ENCODE measurements around the gene ARID5B. TPM values are rescaled to one million over a fixed set of nuclear protein-coding genes. Genes with fewer than 3 reads are reported as not detected.
A peak's percentile ranks its signal among the peaks of the same experiment; 100 is the strongest.

Gene ARID5B
- total and polyA plus RNA-seq, 5 donors from 2014 or later, result 58.1 to 169 (median 64.0) TPM

GRCh38 chr10:62080905-62081304, 179.4 kb downstream of the ARID5B start:
- Mint-ChIP-seq H3K4me1 (peaks cover 44 to 99% (median 87%) of the 10 kb centered on the region in 4 donors), H3K4me3 (peak overlapping the region in 3 of 4 donors; percentile 13 to 81 (median 60)), H3K9me3 (peaks cover 0 to 6% (median 0%) of the 10 kb centered on the region in 7 donors), H3K36me3 (peaks cover 57% of the 10 kb centered on the region), H3K27me3 (no peaks in the 10 kb centered on the region), H3K27ac (peak overlapping the region; percentile 91 to 96 (median 93))
- DNase-seq (no peak), ATAC-seq (ENCODE audit: low read depth in 2 of 2) (no peak)
- peaks cover 46% of the 10 kb centered on the region for H3K36me3 ChIP-seq (ENCODE audit: control insufficient read depth, insufficient read depth, low read length)
- H3K27me3 ChIP-seq (ENCODE audit: control insufficient read depth, insufficient read depth, low read length), result no peaks in the 10 kb centered on the region
- no peaks in the 10 kb centered on the region for H3K9me3 ChIP-seq (ENCODE audit: control insufficient read depth in 2 of 2, low read length in 2 of 2)
- peaks cover 86% of the 10 kb centered on the region for H3K4me1 ChIP-seq (ENCODE audit: control insufficient read depth, insufficient read depth, low read length, poor library complexity, severe bottlenecking)
- peak overlapping the region; percentile 71 for H3K4me3 ChIP-seq (ENCODE audit: low read depth, low read length)
- H3K27ac ChIP-seq (ENCODE audit: insufficient read depth, low read length, poor library complexity, severe bottlenecking), result peak overlapping the region; percentile 89

DNA sequence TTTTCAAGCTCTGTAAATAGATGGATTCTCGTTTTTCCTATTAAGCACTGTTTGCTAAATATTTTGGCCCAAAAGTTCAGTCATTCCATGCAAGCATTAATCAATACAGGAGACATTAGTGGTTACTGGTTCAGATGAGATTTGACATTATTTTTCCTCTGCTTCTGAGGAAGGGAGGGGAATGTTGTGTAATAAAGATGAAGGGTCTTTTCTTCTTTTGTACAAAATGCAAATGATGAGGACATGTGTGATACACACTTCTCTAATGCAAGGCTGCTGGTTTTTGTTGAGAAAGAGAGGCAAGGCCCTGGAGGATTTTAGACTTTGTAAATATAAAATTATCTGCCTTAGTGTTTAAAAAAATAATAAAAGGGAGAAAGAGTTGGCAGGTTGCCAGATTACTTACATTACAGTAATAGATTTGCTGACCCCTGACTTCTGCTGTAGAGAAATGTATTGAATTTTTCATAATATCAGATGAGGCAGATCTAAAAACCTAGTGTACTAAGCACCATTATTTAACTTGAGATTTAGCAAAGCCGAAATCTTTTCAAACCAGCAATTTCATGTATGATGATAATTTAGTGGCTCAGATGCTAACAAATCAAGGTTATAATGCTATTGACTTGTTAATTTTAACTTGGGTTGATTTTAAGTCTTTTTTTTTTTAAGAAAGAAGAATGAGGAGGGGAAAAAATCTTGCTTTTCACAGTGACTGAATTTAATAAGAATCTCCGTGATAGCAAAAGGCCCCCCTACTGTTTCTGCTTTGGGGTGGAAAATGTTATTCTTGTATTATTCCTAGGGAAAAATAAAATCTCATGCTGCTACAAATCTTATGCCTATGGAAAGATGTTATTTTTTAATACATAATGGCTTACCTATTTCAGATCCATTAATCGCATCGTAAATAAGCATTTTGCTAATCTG, 180.1 kb downstream of the ARID5B start:
- peaks cover 56% of the 10 kb centered on the region for H3K36me3 Mint-ChIP-seq
- Histone ChIP-seq H3K27ac (ENCODE audit: insufficient read depth, low read length, poor library complexity, severe bottlenecking) (peak overlapping the region; percentile 89), H3K9me3 (ENCODE audit: control insufficient read depth in 2 of 2, low read length in 2 of 2) (no peaks in the 10 kb centered on the region), H3K27me3 (ENCODE audit: control insufficient read depth, insufficient read depth, low read length) (no peaks in the 10 kb centered on the region), H3K36me3 (ENCODE audit: control insufficient read depth, insufficient read depth, low read length) (peaks cover 44% of the 10 kb centered on the region), H3K4me1 (ENCODE audit: control insufficient read depth, insufficient read depth, low read length, poor library complexity, severe bottlenecking) (peaks cover 80% of the 10 kb centered on the region), H3K4me3 (ENCODE audit: low read depth, low read length) (peak overlapping the region; percentile 71)
- DNase-seq (no peak), ATAC-seq (ENCODE audit: low read depth in 2 of 2) (no peak)
- H3K27ac Mint-ChIP-seq, result peak overlapping the region; percentile 91 to 96 (median 93)
- H3K9me3 Mint-ChIP-seq, result peaks cover 0 to 6% (median 0%) of the 10 kb centered on the region in 7 donors
- H3K27me3 Mint-ChIP-seq, result no peaks in the 10 kb centered on the region
- H3K4me3 Mint-ChIP-seq, result peak overlapping the region; percentile 60 to 80 (median 74)
- peaks cover 42 to 96% (median 85%) of the 10 kb centered on the region in 4 donors for H3K4me1 Mint-ChIP-seq

DNA sequence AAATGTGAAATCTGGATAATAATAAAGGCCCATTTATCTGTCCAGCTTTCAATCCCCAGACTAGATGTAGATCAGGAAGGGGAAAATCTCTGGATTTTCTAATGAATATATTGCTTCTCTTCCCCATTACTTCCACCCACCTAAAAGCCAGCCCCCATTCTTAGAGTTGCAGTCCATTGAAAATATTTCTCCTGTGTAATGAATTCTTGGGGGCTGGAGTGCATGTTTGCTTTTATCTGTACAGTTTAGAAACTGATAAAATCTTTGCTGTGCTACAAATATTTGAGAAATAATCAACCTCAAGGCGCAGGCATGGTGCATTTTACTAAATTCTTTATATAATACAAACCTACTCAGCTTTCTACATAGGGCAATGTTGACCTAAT, 180.8 kb downstream of the ARID5B start:
- ATAC-seq (ENCODE audit: low read depth in 2 of 2) (no peak), DNase-seq (no peak)
- peak overlapping the region; percentile 71 for H3K4me3 ChIP-seq (ENCODE audit: low read depth, low read length)
- peak overlapping the region; percentile 60 to 80 (median 74) for H3K4me3 Mint-ChIP-seq
- no peaks in the 10 kb centered on the region for H3K27me3 Mint-ChIP-seq
- peaks cover 48% of the 10 kb centered on the region for H3K36me3 ChIP-seq (ENCODE audit: control insufficient read depth, insufficient read depth, low read length)
- peaks cover 35 to 93% (median 79%) of the 10 kb centered on the region in 4 donors for H3K4me1 Mint-ChIP-seq
- H3K36me3 Mint-ChIP-seq, result peaks cover 51% of the 10 kb centered on the region
- no peaks in the 10 kb centered on the region for H3K9me3 ChIP-seq (ENCODE audit: control insufficient read depth in 2 of 2, low read length in 2 of 2)
- peak overlapping the region; percentile 89 for H3K27ac ChIP-seq (ENCODE audit: insufficient read depth, low read length, poor library complexity, severe bottlenecking)
- peak overlapping the region; percentile 91 to 96 (median 93) for H3K27ac Mint-ChIP-seq
- peaks cover 0 to 6% (median 0%) of the 10 kb centered on the region in 7 donors for H3K9me3 Mint-ChIP-seq
- H3K4me1 ChIP-seq (ENCODE audit: control insufficient read depth, insufficient read depth, low read length, poor library complexity, severe bottlenecking), result peaks cover 73% of the 10 kb centered on the region
- no peaks in the 10 kb centered on the region for H3K27me3 ChIP-seq (ENCODE audit: control insufficient read depth, insufficient read depth, low read length)

DNA sequence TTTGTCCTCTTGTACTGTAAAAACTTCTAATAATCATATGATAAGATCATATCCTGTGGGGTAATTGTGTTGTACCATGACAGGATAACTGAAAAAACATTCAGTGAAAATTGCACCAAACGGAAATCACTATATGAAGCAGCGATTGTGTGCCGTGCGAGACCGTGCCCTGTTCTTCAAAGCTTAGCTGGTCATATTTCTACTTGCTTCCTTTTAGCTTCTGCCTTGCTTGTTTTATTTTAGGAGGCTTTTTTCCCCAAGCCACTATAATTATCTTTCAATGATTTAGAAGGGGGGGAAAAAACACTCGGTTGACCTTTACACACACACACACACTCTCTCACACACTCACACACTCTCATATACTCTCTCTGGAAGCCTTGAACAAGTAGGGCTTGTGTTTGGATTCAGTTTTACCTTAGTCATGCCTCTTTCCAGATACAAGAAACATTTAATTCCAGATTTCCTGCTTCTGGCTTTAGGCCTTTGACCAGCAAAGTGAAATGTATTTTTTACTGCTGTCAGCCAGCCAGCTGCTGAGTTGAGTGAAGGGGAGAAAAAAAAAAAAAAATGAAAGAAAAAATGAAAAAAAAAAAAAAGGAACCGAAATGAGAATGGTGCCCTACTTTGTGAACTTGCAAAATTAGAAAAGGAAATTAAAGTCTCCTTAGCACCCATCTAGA, 181.4 kb downstream of the ARID5B start:
- Mint-ChIP-seq H3K4me3 (peak overlapping the region; percentile 60 to 80 (median 74)), H3K9me3 (peaks cover 0 to 6% (median 0%) of the 10 kb centered on the region in 7 donors), H3K27ac (peak overlapping the region; percentile 91 to 96 (median 93)), H3K36me3 (peaks cover 51% of the 10 kb centered on the region), H3K4me1 (peaks cover 35 to 93% (median 79%) of the 10 kb centered on the region in 4 donors), H3K27me3 (no peaks in the 10 kb centered on the region)
- Histone ChIP-seq H3K36me3 (ENCODE audit: control insufficient read depth, insufficient read depth, low read length) (peaks cover 53% of the 10 kb centered on the region), H3K4me3 (ENCODE audit: low read depth, low read length) (peak overlapping the region; percentile 71), H3K27me3 (ENCODE audit: control insufficient read depth, insufficient read depth, low read length) (no peaks in the 10 kb centered on the region), H3K27ac (ENCODE audit: insufficient read depth, low read length, poor library complexity, severe bottlenecking) (peak overlapping the region; percentile 89), H3K4me1 (ENCODE audit: control insufficient read depth, insufficient read depth, low read length, poor library complexity, severe bottlenecking) (peaks cover 70% of the 10 kb centered on the region), H3K9me3 (ENCODE audit: control insufficient read depth in 2 of 2, low read length in 2 of 2) (no peaks in the 10 kb centered on the region)
- DNase-seq, result peak; percentile 25 to 94 (median 78)
- ATAC-seq (ENCODE audit: low read depth in 2 of 2), result peak; percentile 84 to 85

DNA sequence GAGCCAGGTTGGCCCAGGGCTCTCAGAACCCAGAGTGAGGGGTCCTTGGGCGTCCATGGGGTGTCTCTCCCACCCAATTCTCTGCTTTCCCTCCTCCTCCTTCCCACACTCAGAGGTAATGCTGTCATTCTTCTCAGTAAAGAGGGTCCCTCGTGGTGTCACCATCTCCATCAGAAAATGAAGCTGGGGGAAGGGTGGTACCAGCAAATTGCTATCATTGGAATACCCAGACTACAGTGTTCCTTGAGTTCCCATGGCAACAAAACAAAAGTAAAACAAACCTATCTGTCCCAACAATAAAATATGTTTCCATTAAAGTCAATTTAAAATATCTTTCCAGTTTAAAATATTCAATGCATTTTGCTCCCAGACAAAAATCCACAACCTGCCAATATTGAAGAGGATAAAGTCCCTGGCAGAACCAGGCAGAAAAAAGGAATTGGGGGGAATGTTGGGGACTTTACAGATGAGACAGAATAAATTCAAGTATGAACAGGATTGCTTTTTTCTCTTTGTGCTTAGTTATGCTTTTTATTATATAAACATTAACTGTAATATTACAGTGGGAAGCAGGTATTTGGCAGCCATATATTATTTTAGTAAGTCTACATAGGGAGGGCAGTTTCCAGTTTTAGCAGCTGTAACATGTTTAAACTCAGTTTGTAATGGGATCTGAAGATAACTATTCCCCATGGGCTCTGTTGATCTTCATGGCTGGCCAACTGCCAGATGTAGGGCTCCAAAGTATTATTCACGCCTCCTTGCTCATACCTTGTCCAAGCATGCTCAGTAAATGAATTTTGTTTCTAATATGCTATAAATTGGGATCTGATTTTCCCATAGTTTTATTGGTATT, 182.1 kb downstream of the ARID5B start:
- Mint-ChIP-seq H3K36me3 (peaks cover 51% of the 10 kb centered on the region), H3K9me3 (peaks cover 0 to 6% (median 0%) of the 10 kb centered on the region in 7 donors), H3K27ac (peak overlapping the region; percentile 91 to 96 (median 93)), H3K27me3 (no peaks in the 10 kb centered on the region), H3K4me1 (peaks cover 39 to 93% (median 78%) of the 10 kb centered on the region in 4 donors), H3K4me3 (peak overlapping the region; percentile 60 to 80 (median 74))
- peak in 2 of 3 donors; percentile 6 to 22 for DNase-seq
- H3K4me1 ChIP-seq (ENCODE audit: control insufficient read depth, insufficient read depth, low read length, poor library complexity, severe bottlenecking), result peaks cover 66% of the 10 kb centered on the region
- H3K36me3 ChIP-seq (ENCODE audit: control insufficient read depth, insufficient read depth, low read length), result peaks cover 54% of the 10 kb centered on the region
- H3K27me3 ChIP-seq (ENCODE audit: control insufficient read depth, insufficient read depth, low read length), result no peaks in the 10 kb centered on the region
- ATAC-seq (ENCODE audit: low read depth in 2 of 2), result no peak
- peak overlapping the region; percentile 89 for H3K27ac ChIP-seq (ENCODE audit: insufficient read depth, low read length, poor library complexity, severe bottlenecking)
- H3K4me3 ChIP-seq (ENCODE audit: low read depth, low read length), result peak overlapping the region; percentile 71
- no peaks in the 10 kb centered on the region for H3K9me3 ChIP-seq (ENCODE audit: control insufficient read depth in 2 of 2, low read length in 2 of 2)

GRCh38 chr10:62084451-62084850, 183.0 kb downstream of the ARID5B start:
- peak overlapping the region; percentile 71 for H3K4me3 ChIP-seq (ENCODE audit: low read depth, low read length)
- H3K4me3 Mint-ChIP-seq, result peak overlapping the region in 3 of 4 donors; percentile 10 to 80 (median 28)
- peaks cover 41 to 94% (median 79%) of the 10 kb centered on the region in 4 donors for H3K4me1 Mint-ChIP-seq
- no peak for DNase-seq
- ATAC-seq (ENCODE audit: low read depth in 2 of 2), result no peak
- H3K9me3 ChIP-seq (ENCODE audit: control insufficient read depth in 2 of 2, low read length in 2 of 2), result no peaks in the 10 kb centered on the region
- H3K36me3 ChIP-seq (ENCODE audit: control insufficient read depth, insufficient read depth, low read length), result peaks cover 53% of the 10 kb centered on the region
- H3K36me3 Mint-ChIP-seq, result peaks cover 51% of the 10 kb centered on the region
- H3K9me3 Mint-ChIP-seq, result peaks cover 0 to 5% (median 0%) of the 10 kb centered on the region in 7 donors
- H3K4me1 ChIP-seq (ENCODE audit: control insufficient read depth, insufficient read depth, low read length, poor library complexity, severe bottlenecking), result peaks cover 71% of the 10 kb centered on the region
- no peaks in the 10 kb centered on the region for H3K27me3 ChIP-seq (ENCODE audit: control insufficient read depth, insufficient read depth, low read length)
- no peaks in the 10 kb centered on the region for H3K27me3 Mint-ChIP-seq
- peak overlapping the region in 2 of 3 donors; percentile 93 to 96 for H3K27ac Mint-ChIP-seq
- H3K27ac ChIP-seq (ENCODE audit: insufficient read depth, low read length, poor library complexity, severe bottlenecking), result peak overlapping the region; percentile 89

- H3K27me3 Mint-ChIP-seq, result no peaks in the 10 kb centered on the region
- DNase-seq (no peak), ATAC-seq (ENCODE audit: low read depth in 2 of 2) (no peak)
- peaks cover 49% of the 10 kb centered on the region for H3K36me3 Mint-ChIP-seq
- Histone ChIP-seq H3K9me3 (ENCODE audit: control insufficient read depth in 2 of 2, low read length in 2 of 2) (no peaks in the 10 kb centered on the region), H3K27ac (ENCODE audit: insufficient read depth, low read length, poor library complexity, severe bottlenecking) (peak overlapping the region; percentile 89), H3K36me3 (ENCODE audit: control insufficient read depth, insufficient read depth, low read length) (peaks cover 52% of the 10 kb centered on the region), H3K4me3 (ENCODE audit: low read depth, low read length) (peak overlapping the region; percentile 23), H3K27me3 (ENCODE audit: control insufficient read depth, insufficient read depth, low read length) (no peaks in the 10 kb centered on the region), H3K4me1 (ENCODE audit: control insufficient read depth, insufficient read depth, low read length, poor library complexity, severe bottlenecking) (peaks cover 68% of the 10 kb centered on the region)
- peak overlapping the region; percentile 10 to 48 (median 30) for H3K4me3 Mint-ChIP-seq
- peaks cover 47 to 93% (median 78%) of the 10 kb centered on the region in 4 donors for H3K4me1 Mint-ChIP-seq
- H3K9me3 Mint-ChIP-seq, result no peaks in the 10 kb centered on the region
- H3K27ac Mint-ChIP-seq, result peak overlapping the region; percentile 83 to 90 (median 83)
Measured at GRCh38 chr10:62085404-62085803, 183.9 kb downstream of the ARID5B start.
